Naive thymus-derived CD8-positive, alpha-beta T cell (primary cell): Measurements from ENCODE around the gene OGDHL. TPM values are rescaled to one million over a fixed set of nuclear protein-coding genes. Genes with fewer than 3 reads are reported as not detected.
A peak's percentile ranks its signal among the peaks of the same experiment; 100 is the strongest.
"Not testable (repeated sequence)": the region's sequence is repeated elsewhere in the genome, so short reads cannot be mapped to it uniquely, and the experiment has no call there.

Experiments used
- ATAC-seq, 2 donors: fragments of 150-1000 bp; cut with Tn5 transposase in 1 of 2; sonication (Bioruptor Pico), chemical (Tn5 transposase) in 1 of 2; 1 replicate in 1 of 2; 2 replicates in 1 of 2; pipeline ENCODE4 v1.10.0; 2021; ENCODE audit warnings: mild to moderate bottlenecking in 2 of 2, moderate library complexity in 2 of 2
- POLR2A ChIA-PET: fragments of 350-600 bp; sonication (Branson Sonifier 250); formaldehyde crosslinking; loops from one replicate; lab custom pipeline; 2021; ENCODE audit warnings: antibody characterized with exemption; lab: Charles Lee
- DNase-seq, 10 donors: peaks; one replicate each; pipeline versions ENCODE4 v3.0.0 to v3.0.0-alpha.2; 2020 to 2022
- H3K27ac Mint-ChIP-seq, 10 donors: one replicate each; pipeline ENCODE4 v1.8.0; 2020 to 2022; ENCODE audit warnings: mild to moderate bottlenecking in 10 of 10, mixed read lengths in 10 of 10, moderate library complexity in 4 of 10, inconsistent platforms in 1 of 10
- H3K27me3 Mint-ChIP-seq, 5 donors: one replicate each; pipeline ENCODE4 v1.8.0; 2021 to 2022; ENCODE audit warnings: mixed read lengths in 5 of 5
- H3K36me3 Mint-ChIP-seq, 3 donors: one replicate each; pipeline ENCODE4 v1.8.0; 2020 to 2022; ENCODE audit warnings: mixed read lengths in 3 of 3, mild to moderate bottlenecking in 2 of 3, inconsistent platforms in 1 of 3
- H3K4me1 Mint-ChIP-seq, 4 donors: one replicate each; pipeline ENCODE4 v1.8.0; 2021 to 2022; ENCODE audit warnings: mixed read lengths in 4 of 4
- H3K4me3 Mint-ChIP-seq, 10 donors: one replicate each; pipeline ENCODE4 v1.8.0; 2020 to 2022; ENCODE audit warnings: mild to moderate bottlenecking in 10 of 10, mixed read lengths in 10 of 10, moderate library complexity in 6 of 10, inconsistent platforms in 1 of 10
- H3K9me3 Mint-ChIP-seq, 9 donors: one replicate each; pipeline ENCODE4 v1.8.0; 2020 to 2022; ENCODE audit warnings: mixed read lengths in 9 of 9, mild to moderate bottlenecking in 3 of 9, inconsistent platforms in 1 of 9, moderate library complexity in 1 of 9
- polyA plus RNA-seq, 3 donors: library from polyadenylated mRNA; unstranded; fragments of 300-500 nt; fragmentation: Illumina TruSeq; gene quantifications; one replicate each; pipeline ENCODE4 v1.2.3, GENCODE V29; 2021
- total RNA-seq, 8 experiments: library from RNA in 2 of 8; stranded (reverse) in 2 of 8; gene quantifications; one replicate each; pipeline ENCODE4 v1.2.3 and lab custom pipeline; 2021 to 2026

The OGDHL gene
- total and polyA plus RNA-seq, 5 experiments from 2014 or later = not detected

- H3K4me3 Mint-ChIP-seq = no peak overlapping the region
Measured at GRCh38 chr10:49768731-49769130, 6.6 kb upstream of the OGDHL start.

GRCh38 chr10:49768329-49768728 lies 6.2 kb upstream of the OGDHL start:
- H3K36me3 Mint-ChIP-seq = peaks cover 0 to 12% (median 6%) of the 10 kb centered on the region in 3 donors
- no peak for ATAC-seq
- peaks cover 27 to 74% (median 48%) of the 10 kb centered on the region in 5 donors for H3K27me3 Mint-ChIP-seq
- no peak for DNase-seq
- H3K4me3 Mint-ChIP-seq = no peak overlapping the region
- H3K4me1 Mint-ChIP-seq = peaks cover 7 to 10% (median 8%) of the 10 kb centered on the region in 4 donors
- no peak overlapping the region for H3K27ac Mint-ChIP-seq
- peaks cover 0 to 18% (median 10%) of the 10 kb centered on the region in 9 donors for H3K9me3 Mint-ChIP-seq
- POLR2A ChIA-PET = no interaction called here

More at GRCh38 chr10:49768731-49769130, 6.6 kb upstream of the OGDHL start:
- POLR2A ChIA-PET = no interaction called here
- no peak for ATAC-seq
- H3K9me3 Mint-ChIP-seq = peaks cover 0 to 18% (median 10%) of the 10 kb centered on the region in 9 donors
- no peak overlapping the region for H3K27ac Mint-ChIP-seq
- peaks cover 24 to 70% (median 44%) of the 10 kb centered on the region in 5 donors for H3K27me3 Mint-ChIP-seq
- no peak for DNase-seq
- H3K36me3 Mint-ChIP-seq = peaks cover 0 to 12% (median 6%) of the 10 kb centered on the region in 3 donors
- H3K4me1 Mint-ChIP-seq = peaks cover 7 to 10% (median 8%) of the 10 kb centered on the region in 4 donors

GRCh38 chr10:49767752-49768151 lies 5.6 kb upstream of the OGDHL start:
- Mint-ChIP-seq H3K4me1 (peaks cover 7 to 14% (median 11%) of the 10 kb centered on the region in 4 donors), H3K9me3 (peaks cover 0 to 18% (median 10%) of the 10 kb centered on the region in 9 donors), H3K27me3 (peaks cover 32 to 74% (median 50%) of the 10 kb centered on the region in 5 donors), H3K4me3 (no peak overlapping the region), H3K27ac (no peak overlapping the region), H3K36me3 (peaks cover 1 to 16% (median 6%) of the 10 kb centered on the region in 3 donors)
- no peak for DNase-seq
- no peak for ATAC-seq
- POLR2A ChIA-PET = no interaction called here

GRCh38 chr10:49766484-49766883 lies 4.4 kb upstream of the OGDHL start:
- H3K9me3 Mint-ChIP-seq = peaks cover 0 to 18% (median 10%) of the 10 kb centered on the region in 9 donors
- POLR2A ChIA-PET = no interaction called here
- peaks cover 3 to 16% (median 15%) of the 10 kb centered on the region in 4 donors for H3K4me1 Mint-ChIP-seq
- no peak for ATAC-seq
- peaks cover 3 to 18% (median 6%) of the 10 kb centered on the region in 3 donors for H3K36me3 Mint-ChIP-seq
- no peak overlapping the region for H3K27ac Mint-ChIP-seq
- H3K4me3 Mint-ChIP-seq = no peak overlapping the region
- no peak for DNase-seq
- H3K27me3 Mint-ChIP-seq = peaks cover 33 to 68% (median 49%) of the 10 kb centered on the region in 5 donors

GRCh38 chr10:49762566-49762877 lies 399 bp upstream of the OGDHL start:
- H3K9me3 Mint-ChIP-seq = peaks cover 0 to 14% (median 9%) of the 10 kb centered on the region in 9 donors
- POLR2A ChIA-PET = no interaction called here
- H3K27me3 Mint-ChIP-seq = peaks cover 31 to 72% (median 46%) of the 10 kb centered on the region in 5 donors
- peaks cover 0 to 9% (median 8%) of the 10 kb centered on the region in 4 donors for H3K4me1 Mint-ChIP-seq
- no peak overlapping the region for H3K27ac Mint-ChIP-seq
- peak overlapping the region; percentile 19 to 77 (median 70) for H3K4me3 Mint-ChIP-seq
- ATAC-seq = no peak
- peaks cover 3 to 17% (median 5%) of the 10 kb centered on the region in 3 donors for H3K36me3 Mint-ChIP-seq
- no peak for DNase-seq

GRCh38 chr10:49761201-49761788 lies 828 bp downstream of the OGDHL start:
- H3K4me1 Mint-ChIP-seq = peaks cover 0 to 9% (median 8%) of the 10 kb centered on the region in 4 donors
- ATAC-seq (no peak), DNase-seq (no peak)
- H3K4me3 Mint-ChIP-seq = peak overlapping the region in 7 of 10 donors; percentile 26 to 66 (median 38)
- peaks cover 21 to 64% (median 38%) of the 10 kb centered on the region in 5 donors for H3K27me3 Mint-ChIP-seq
- H3K27ac Mint-ChIP-seq = no peak overlapping the region
- peaks cover 0 to 4% (median 2%) of the 10 kb centered on the region in 9 donors for H3K9me3 Mint-ChIP-seq
- POLR2A ChIA-PET = no interaction called here
- H3K36me3 Mint-ChIP-seq = peaks cover 0 to 6% (median 3%) of the 10 kb centered on the region in 3 donors

- H3K27me3 Mint-ChIP-seq = peaks cover 20 to 65% (median 39%) of the 10 kb centered on the region in 5 donors
- POLR2A ChIA-PET = no interaction called here
- no peak for ATAC-seq
- H3K4me3 Mint-ChIP-seq = peak overlapping the region in 7 of 10 donors; percentile 26 to 66 (median 38)
- peaks cover 0 to 3% (median 0%) of the 10 kb centered on the region in 9 donors for H3K9me3 Mint-ChIP-seq
- peaks cover 0 to 6% (median 3%) of the 10 kb centered on the region in 3 donors for H3K36me3 Mint-ChIP-seq
- DNase-seq = no peak
- peaks cover 0 to 9% (median 8%) of the 10 kb centered on the region in 4 donors for H3K4me1 Mint-ChIP-seq
- no peak overlapping the region for H3K27ac Mint-ChIP-seq
Measured at GRCh38 chr10:49760789-49761188, 1.3 kb downstream of the OGDHL start.

- peaks cover 0 to 3% (median 0%) of the 10 kb centered on the region in 9 donors for H3K9me3 Mint-ChIP-seq
- no peak for ATAC-seq
- peaks cover 20 to 65% (median 40%) of the 10 kb centered on the region in 5 donors for H3K27me3 Mint-ChIP-seq
- H3K4me3 Mint-ChIP-seq = peak overlapping the region in 1 of 10 donors; percentile 5
- H3K27ac Mint-ChIP-seq = no peak overlapping the region
- POLR2A ChIA-PET = no interaction called here
- peaks cover 0 to 6% (median 3%) of the 10 kb centered on the region in 3 donors for H3K36me3 Mint-ChIP-seq
- DNase-seq = no peak
- H3K4me1 Mint-ChIP-seq = peaks cover 0 to 9% (median 8%) of the 10 kb centered on the region in 4 donors
Measured at GRCh38 chr10:49759787-49760551, 2.2 kb downstream of the OGDHL start.

- POLR2A ChIA-PET = no interaction called here
- DNase-seq (no peak), ATAC-seq (no peak)
Measured at GRCh38 chr10:49758249-49758930, 3.7 kb downstream of the OGDHL start.

GRCh38 chr10:49756641-49757040 lies 5.5 kb downstream of the OGDHL start:
- H3K27ac Mint-ChIP-seq = no peak overlapping the region
- peaks cover 0 to under 1% (median 0%) of the 10 kb centered on the region in 9 donors for H3K9me3 Mint-ChIP-seq
- H3K4me1 Mint-ChIP-seq = peaks cover 0 to 2% (median 0%) of the 10 kb centered on the region in 4 donors
- DNase-seq (no peak), ATAC-seq (no peak)
- H3K36me3 Mint-ChIP-seq = no peaks in the 10 kb centered on the region
- H3K4me3 Mint-ChIP-seq = no peak overlapping the region
- peaks cover 7 to 55% (median 24%) of the 10 kb centered on the region in 5 donors for H3K27me3 Mint-ChIP-seq
- POLR2A ChIA-PET = no interaction called here

More at GRCh38 chr10:49758249-49758930, 3.7 kb downstream of the OGDHL start:
- peak overlapping the region in 1 of 10 donors; percentile 35 for H3K4me3 Mint-ChIP-seq
- H3K27me3 Mint-ChIP-seq = peaks cover 14 to 58% (median 34%) of the 10 kb centered on the region in 5 donors
- no peak overlapping the region for H3K27ac Mint-ChIP-seq
- peaks cover 0 to 3% (median 0%) of the 10 kb centered on the region in 9 donors for H3K9me3 Mint-ChIP-seq
- peaks cover 0 to 9% (median 8%) of the 10 kb centered on the region in 4 donors for H3K4me1 Mint-ChIP-seq
- H3K36me3 Mint-ChIP-seq = peaks cover 0 to 6% (median 3%) of the 10 kb centered on the region in 3 donors

- Mint-ChIP-seq H3K27ac (peak overlapping the region in 1 of 10 donors; percentile 31), H3K4me3 (no peak overlapping the region), H3K4me1 (peaks cover 0 to 1% (median 0%) of the 10 kb centered on the region in 4 donors), H3K27me3 (peaks cover 8 to 55% (median 27%) of the 10 kb centered on the region in 5 donors), H3K36me3 (no peaks in the 10 kb centered on the region), H3K9me3 (peaks cover 0 to 2% (median 0%) of the 10 kb centered on the region in 9 donors)
- ATAC-seq (no peak), DNase-seq (no peak)
- POLR2A ChIA-PET = no interaction called here
Measured at GRCh38 chr10:49756031-49756430, 6.1 kb downstream of the OGDHL start.

GRCh38 chr10:49754951-49755350 lies 7.2 kb downstream of the OGDHL start:
- peaks cover 3 to 58% (median 27%) of the 10 kb centered on the region in 5 donors for H3K27me3 Mint-ChIP-seq
- POLR2A ChIA-PET, H3K27ac Mint-ChIP-seq, DNase-seq, H3K4me1 Mint-ChIP-seq, ATAC-seq, H3K9me3 Mint-ChIP-seq, H3K4me3 Mint-ChIP-seq, H3K36me3 Mint-ChIP-seq: not testable (repeated sequence)
